NCI-H146 treated with DMSO at 0.1 percent for 48 hours (cell line): ENCODE measurements around the gene TXNDC17.
A peak's percentile ranks its signal among the peaks of the same experiment; 100 is the strongest.
"Not testable (repeated sequence)": the region's sequence is repeated elsewhere in the genome, so short reads cannot be mapped to it uniquely, and the experiment has no call there.

Experiments used
- DNase-seq: peaks from one replicate; lab custom pipeline; 2025; ENCODE audit not compliant: unreplicated experiment; lab: John Stamatoyannopoulos, UW

Gene TXNDC17

GRCh38 chr17:6636616-6637457 lies 4.0 kb upstream of the TXNDC17 start:
- DNase-seq = no peak

- DNase-seq = no peak
Observed at GRCh38 chr17:6637458-6637840, 3.4 kb upstream of the TXNDC17 start.

GRCh38 chr17:6638046-6638908 lies 2.6 kb upstream of the TXNDC17 start:
- DNase-seq = no peak

GRCh38 chr17:6639014-6639585 lies 1.8 kb upstream of the TXNDC17 start:
- DNase-seq = no peak

- DNase-seq = peak; percentile 50
Observed at GRCh38 chr17:6639586-6640535, 999 bp upstream of the TXNDC17 start.

GRCh38 chr17:6641247-6641863 lies 495 bp downstream of the TXNDC17 start:
- no peak for DNase-seq

- no peak for DNase-seq
Observed at GRCh38 chr17:6642592-6642991, 1.7 kb downstream of the TXNDC17 start.

- DNase-seq = no peak
Observed at GRCh38 chr17:6643451-6644125, 2.7 kb downstream of the TXNDC17 start.

GRCh38 chr17:6648181-6648580 lies 7.3 kb downstream of the TXNDC17 start:
- no peak for DNase-seq

- DNase-seq = peak; percentile 85
Observed at GRCh38 chr17:6651354-6651918, 10.6 kb downstream of the TXNDC17 start, which contains the start of the genes C17orf100 and MED31. Gene C17orf100, plus strand, starts transcription at chr17:6651762. Its CDS starts 152 bp downstream, at chr17:6651914. Gene MED31, minus strand, starts transcription at chr17:6651605. Its CDS starts 77 bp downstream, at chr17:6651528.

- no peak for DNase-seq
Observed at GRCh38 chr17:6651919-6652452, 11.1 kb downstream of the TXNDC17 start.

GRCh38 chr17:6654841-6655731 lies 14.2 kb downstream of the TXNDC17 start:
- peak; percentile 62 for DNase-seq

- DNase-seq = peak; percentile 12
Observed at GRCh38 chr17:6655732-6656361, 15.0 kb downstream of the TXNDC17 start.

- DNase-seq = peak; percentile 25
Observed at GRCh38 chr17:6656797-6657632, 16.2 kb downstream of the TXNDC17 start.

- no peak for DNase-seq
Observed at GRCh38 chr17:6657633-6658287, 16.9 kb downstream of the TXNDC17 start.

GRCh38 chr17:6658411-6658810 lies 17.6 kb downstream of the TXNDC17 start:
- DNase-seq = not testable (repeated sequence)
